Measurements from ENCODE around the gene PEMT. TPM values are rescaled to one million over a fixed set of nuclear protein-coding genes. Genes with fewer than 3 reads are reported as not detected.

PEMT gene
- total RNA-seq, 4 donors from 2014 or later, result 24.6 to 32.2 (median 28.2) TPM

DNA sequence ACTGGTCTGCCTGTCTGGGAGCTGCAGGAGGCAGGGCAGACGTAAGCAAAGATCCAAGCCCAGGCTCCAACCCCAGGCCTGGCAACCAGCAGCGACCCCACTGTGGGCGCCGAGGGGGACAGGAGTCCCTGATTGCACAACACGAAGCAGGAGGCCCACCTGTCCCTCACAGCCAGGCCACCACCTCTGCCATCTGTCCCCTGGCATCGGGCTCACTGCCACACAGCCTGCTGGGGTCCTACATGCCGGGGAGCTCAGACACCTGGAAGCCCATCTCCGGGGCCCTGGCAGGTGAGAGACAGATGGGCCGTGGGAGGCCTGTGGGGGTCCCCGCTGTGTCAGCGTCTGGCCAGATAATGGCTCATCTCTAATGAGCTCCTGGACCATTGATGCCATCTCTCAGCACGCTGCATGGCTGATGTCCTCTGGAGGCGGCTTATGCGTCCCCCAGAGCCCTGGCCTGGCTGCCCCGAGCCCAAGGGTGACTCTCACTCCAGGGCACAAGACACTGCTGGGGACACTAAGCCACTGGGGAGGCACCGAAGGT is 84.0 kb downstream of the PEMT start:
- peak overlapping the region in 1 of 4 donors; percentile 52 for H3K27ac ChIP-seq
- intact Hi-C loops (cut with DNase I), result no loop called here
- H3K27me3 ChIP-seq, result no peaks in the 10 kb centered on the region
- peaks cover 5 to 36% (median 16%) of the 10 kb centered on the region in 3 donors for H3K4me1 ChIP-seq
- TF ChIP-seq CTCF (IDR thresholded peaks at IDR 0.05) (no peak), POLR2A (IDR thresholded peaks at IDR 0.05) (no peak)
- no peaks in the 10 kb centered on the region for H3K9me3 ChIP-seq
- no peak overlapping the region for H3K4me3 ChIP-seq
- no peak for DNase-seq
- 80% methylated on average over 1 of the region's 16 CpGs; no CpG with 5 or more reads in 1 of the 2 donors for WGBS, 2 donors
- peaks cover 0 to 15% (median 0%) of the 10 kb centered on the region in 3 donors for H3K36me3 ChIP-seq

DNA sequence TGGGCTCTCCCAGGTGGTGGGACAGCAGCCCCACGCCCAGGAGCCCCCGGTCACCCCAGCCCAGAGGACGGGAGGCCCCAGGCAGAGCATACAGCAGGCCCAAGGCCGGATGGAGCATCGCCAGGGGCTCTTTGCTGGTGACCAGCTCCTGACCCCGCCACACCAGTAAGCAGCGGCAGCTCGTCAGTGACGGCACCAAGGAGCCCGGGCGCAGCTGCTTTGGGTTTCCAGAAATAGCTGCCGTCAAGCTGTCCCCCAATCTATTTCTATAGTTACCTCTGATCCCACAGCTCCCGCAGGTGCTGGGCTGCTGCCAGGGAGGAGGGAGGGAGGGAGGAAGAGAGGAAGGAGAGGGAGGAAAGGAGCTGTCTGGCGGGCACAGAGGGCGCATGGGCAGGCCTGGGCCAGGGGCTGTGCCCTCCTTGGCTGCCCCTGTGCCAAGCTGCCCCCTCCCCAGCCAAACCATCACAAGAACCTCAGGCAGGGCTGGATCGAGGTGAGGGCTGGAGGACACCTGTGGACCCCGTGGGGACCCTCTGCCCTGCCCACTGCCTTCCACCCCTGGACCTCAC is 84.5 kb downstream of the PEMT start:
- peak overlapping the region in 1 of 4 donors; percentile 52 for H3K27ac ChIP-seq
- DNase-seq, result no peak
- H3K9me3 ChIP-seq, result no peaks in the 10 kb centered on the region
- peaks cover 0 to 15% (median 0%) of the 10 kb centered on the region in 3 donors for H3K36me3 ChIP-seq
- no peak overlapping the region for H3K4me3 ChIP-seq
- TF ChIP-seq CTCF (IDR thresholded peaks at IDR 0.05) (no peak), POLR2A (IDR thresholded peaks at IDR 0.05) (no peak)
- H3K4me1 ChIP-seq, result peaks cover 5 to 31% (median 11%) of the 10 kb centered on the region in 3 donors
- H3K27me3 ChIP-seq, result no peaks in the 10 kb centered on the region
- 41 to 69% methylated on average over 8 to 9 of the region's 17 CpGs for WGBS, 2 donors
- intact Hi-C loops (cut with DNase I), result no loop called here

DNA sequence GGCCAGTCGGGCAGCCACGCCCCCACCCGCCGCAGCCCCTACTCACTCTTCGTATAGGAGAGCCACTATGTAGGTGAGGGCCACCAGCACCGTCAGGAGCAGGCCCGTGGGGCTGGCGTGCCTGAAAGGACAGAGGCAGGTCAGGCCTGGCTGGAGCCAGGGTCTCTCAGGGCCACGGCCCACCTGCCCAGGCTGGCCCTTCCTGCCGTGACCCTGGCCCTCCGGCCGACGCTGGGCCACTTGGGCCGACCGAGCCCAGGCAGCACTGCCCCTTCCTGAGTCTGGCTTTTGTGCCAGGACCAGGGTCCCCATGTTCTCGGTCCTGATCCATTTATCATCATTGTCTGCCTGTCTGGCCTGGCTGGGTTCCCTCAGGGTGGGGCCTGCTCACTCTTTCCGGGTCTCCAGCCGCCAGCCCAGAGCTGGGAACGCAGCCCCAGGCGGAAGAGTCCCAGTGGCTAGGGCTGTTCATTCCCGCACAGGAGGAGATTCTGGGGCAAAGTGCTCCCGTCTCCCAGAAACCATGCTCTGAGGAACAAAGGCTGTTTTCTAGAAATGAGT is 85.2 kb downstream of the PEMT start:
- intact Hi-C loops (cut with DNase I), result no loop called here
- Histone ChIP-seq H3K9me3 (no peaks in the 10 kb centered on the region), H3K27me3 (no peaks in the 10 kb centered on the region), H3K4me3 (no peak overlapping the region), H3K4me1 (peaks cover 5 to 24% (median 7%) of the 10 kb centered on the region in 3 donors), H3K27ac (peak overlapping the region in 1 of 4 donors; percentile 52), H3K36me3 (peaks cover 0 to 15% (median 0%) of the 10 kb centered on the region in 3 donors)
- no peak for DNase-seq
- TF ChIP-seq CTCF (IDR thresholded peaks at IDR 0.05), result no peak
- no peak for TF ChIP-seq POLR2A (IDR thresholded peaks at IDR 0.05)
- 56% methylated on average over 6 of the region's 22 CpGs; no CpG with 5 or more reads in 1 of the 2 donors for WGBS, 2 donors

GRCh38 chr17:17505610-17506171 is 85.8 kb downstream of the PEMT start:
- Histone ChIP-seq H3K27me3 (peaks cover 0 to 2% (median 0%) of the 10 kb centered on the region in 4 donors), H3K4me1 (peaks cover 1 to 18% (median 5%) of the 10 kb centered on the region in 3 donors), H3K27ac (no peak overlapping the region), H3K9me3 (no peaks in the 10 kb centered on the region), H3K36me3 (peaks cover 0 to 15% (median 0%) of the 10 kb centered on the region in 3 donors), H3K4me3 (no peak overlapping the region)
- WGBS, 2 donors, result 94% methylated on average over 9 of the region's 22 CpGs; no CpG with 5 or more reads in 1 of the 2 donors
- no peak for DNase-seq
- TF ChIP-seq CTCF (IDR thresholded peaks at IDR 0.05) (no peak), POLR2A (IDR thresholded peaks at IDR 0.05) (no peak)
- intact Hi-C loops (cut with DNase I), result no loop called here

DNA sequence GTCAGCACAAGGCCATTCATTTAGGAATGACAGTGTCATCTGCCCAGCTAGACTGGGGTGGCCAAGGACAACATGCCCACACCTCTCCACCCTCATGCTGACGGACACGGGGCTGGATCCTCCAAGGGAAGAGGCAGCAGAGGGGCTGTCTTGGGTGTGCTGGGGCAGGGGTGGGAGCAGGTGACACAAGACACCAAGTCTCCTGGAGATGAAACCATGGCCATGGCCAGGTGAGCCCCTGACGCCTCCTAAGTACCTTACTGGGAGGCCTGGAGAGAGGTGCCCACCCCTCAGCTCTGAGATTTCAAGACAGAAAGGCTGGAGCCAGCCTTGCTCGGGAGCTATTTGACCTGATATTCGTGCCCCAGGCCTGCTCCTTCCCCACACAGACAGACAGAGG is 86.4 kb downstream of the PEMT start:
- no peak for DNase-seq
- H3K4me3 ChIP-seq, result no peak overlapping the region
- intact Hi-C loops (cut with DNase I), result no loop called here
- H3K27ac ChIP-seq, result no peak overlapping the region
- WGBS, 2 donors, result 85 to 100% methylated on average over 1 to 5 of the region's 5 CpGs
- peaks cover 0 to 2% (median 0%) of the 10 kb centered on the region in 4 donors for H3K27me3 ChIP-seq
- H3K36me3 ChIP-seq, result peaks cover 0 to 15% (median 0%) of the 10 kb centered on the region in 3 donors
- no peak for TF ChIP-seq CTCF (IDR thresholded peaks at IDR 0.05)
- no peaks in the 10 kb centered on the region for H3K9me3 ChIP-seq
- H3K4me1 ChIP-seq, result peaks cover 0 to 15% (median 5%) of the 10 kb centered on the region in 3 donors
